Liver (tissue), 9 donors: ENCODE data around the gene ZXDC. TPM values are rescaled to one million over a fixed set of nuclear protein-coding genes. Genes with fewer than 3 reads are reported as not detected.

Experiments
- DNase-seq: peaks from one replicate; pipeline ENCODE4 v3.0.0-alpha.2; 2017; ENCODE audit warnings: low spot score
- H3K27ac ChIP-seq, 2 donors: one replicate each; pipeline ENCODE4 v1.7.0; 2013; ENCODE audit warnings: inconsistent platforms in 2 of 2, low read length in 2 of 2, control low read depth in 1 of 2, low read depth in 1 of 2, mild to moderate bottlenecking in 1 of 2
- H3K27me3 ChIP-seq, 4 donors: one replicate each; pipeline versions ENCODE4 v1.6.1 to v1.7.0; 2013; ENCODE audit warnings: low read length in 3 of 4, inconsistent platforms in 1 of 4, mild to moderate bottlenecking in 1 of 4, moderate library complexity in 1 of 4; ENCODE audit not compliant: control insufficient read depth in 4 of 4, insufficient read depth in 4 of 4
- H3K36me3 ChIP-seq, 4 donors: one replicate each; pipeline versions ENCODE4 v1.6.1 to v1.7.0; 2013; ENCODE audit warnings: low read length in 3 of 4, mild to moderate bottlenecking in 3 of 4, low read depth in 1 of 4, moderate library complexity in 1 of 4; ENCODE audit not compliant: control insufficient read depth in 4 of 4, insufficient read depth in 3 of 4
- H3K4me1 ChIP-seq, 4 donors: one replicate each; pipeline versions ENCODE4 v1.6.1 to v1.7.0; 2013; ENCODE audit warnings: low read length in 3 of 4, mild to moderate bottlenecking in 3 of 4, moderate library complexity in 1 of 4; ENCODE audit not compliant: control insufficient read depth in 4 of 4, insufficient read depth in 4 of 4
- H3K4me3 ChIP-seq, 3 donors: one replicate each; pipeline versions ENCODE4 v1.6.1 to v1.7.0; 2013; ENCODE audit warnings: low read length in 3 of 3, control low read depth in 1 of 3, low read depth in 1 of 3, mild to moderate bottlenecking in 1 of 3
- H3K9ac ChIP-seq, 2 donors: one replicate each; pipeline ENCODE4 v1.7.0; 2013; ENCODE audit warnings: low read length in 2 of 2, mild to moderate bottlenecking in 2 of 2, moderate library complexity in 2 of 2, control low read depth in 1 of 2, low read depth in 1 of 2
- H3K9me3 ChIP-seq, 4 donors: one replicate each; pipeline versions ENCODE4 v1.6.1 to v1.7.0; 2013; ENCODE audit warnings: low read length in 3 of 4; ENCODE audit not compliant: control insufficient read depth in 4 of 4
- ATF3 ChIP-seq: IDR thresholded peaks from 2 replicates; pipeline ENCODE4 v1.6.1; 2016; ENCODE audit warnings: antibody characterized with exemption
- CTCF ChIP-seq: fragments of 150-350 bp; IDR thresholded peaks from 2 replicates; pipeline ENCODE4 v1.5.1; 2017; ENCODE audit warnings: improper control_type of control experiment, low read depth, low read length; ENCODE audit not compliant: missing input control
- EGR1 ChIP-seq, 2 donors: IDR thresholded peaks; 2 replicates each; pipeline ENCODE4 v1.6.1; 2016 to 2018; ENCODE audit warnings: antibody characterized with exemption in 2 of 2, low read depth in 2 of 2
- FOXA1 ChIP-seq: IDR thresholded peaks from 2 replicates; pipeline ENCODE4 v1.6.1; 2016; ENCODE audit warnings: antibody characterized with exemption
- FOXA2 ChIP-seq: IDR thresholded peaks from 2 replicates; pipeline ENCODE4 v1.6.1; 2016; ENCODE audit warnings: antibody characterized with exemption
- GABPA ChIP-seq, 2 donors: IDR thresholded peaks in 1 of 2; conservative IDR thresholded peaks in 1 of 2; 2 replicates each; pipeline ENCODE4 v1.6.1; 2016; ENCODE audit warnings: antibody characterized with exemption in 2 of 2, mild to moderate bottlenecking in 1 of 2, moderate library complexity in 1 of 2
- HNF4A ChIP-seq, 2 donors: conservative IDR thresholded peaks; 2 replicates each; pipeline ENCODE4 v1.6.1; 2016; ENCODE audit warnings: antibody characterized with exemption in 2 of 2, mild to moderate bottlenecking in 2 of 2
- HNF4G ChIP-seq: IDR thresholded peaks from 2 replicates; pipeline ENCODE4 v1.6.1; 2016; ENCODE audit warnings: antibody characterized with exemption
- JUND ChIP-seq, 2 donors: IDR thresholded peaks; 2 replicates each; pipeline ENCODE4 v1.6.1; 2016; ENCODE audit warnings: antibody characterized with exemption in 2 of 2
- MAX ChIP-seq: IDR thresholded peaks from 2 replicates; pipeline ENCODE4 v1.6.1; 2016; ENCODE audit warnings: antibody characterized with exemption
- NR2F2 ChIP-seq: IDR thresholded peaks from 2 replicates; pipeline ENCODE4 v1.6.1; 2016; ENCODE audit warnings: antibody characterized with exemption
- RAD21 ChIP-seq, 2 donors: IDR thresholded peaks; 2 replicates each; pipeline ENCODE4 v1.6.1; 2016; ENCODE audit warnings: antibody characterized with exemption in 2 of 2, mild to moderate bottlenecking in 2 of 2
- REST ChIP-seq: IDR thresholded peaks from 2 replicates; pipeline ENCODE4 v1.6.1; 2016; ENCODE audit warnings: antibody characterized with exemption, mild to moderate bottlenecking
- RXRA ChIP-seq, 2 donors: IDR thresholded peaks; 2 replicates each; pipeline ENCODE4 v1.6.1; 2017 to 2018; ENCODE audit warnings: antibody characterized with exemption in 2 of 2, mild to moderate bottlenecking in 1 of 2
- TAF1 ChIP-seq: conservative IDR thresholded peaks from 2 replicates; pipeline ENCODE4 v1.6.1; 2016; ENCODE audit warnings: antibody characterized with exemption, mild to moderate bottlenecking
- ZBTB33 ChIP-seq: IDR thresholded peaks from 2 replicates; pipeline ENCODE4 v1.6.1; 2016; ENCODE audit warnings: antibody characterized with exemption
- WGBS: extraction: QIAGEN DNeasy Blood & Tissue Kit; methylation state at CpG from one replicate; pipeline ENCODE4 v1.1.7; 2013; 5-methylcytosine and 5-hydroxymethylcytosine counted together
- polyA plus RNA-seq, 2 donors: library from polyadenylated mRNA; stranded (reverse) in 1 of 2; unstranded in 1 of 2; fragments of 200-250 nt in 1 of 2; fragments of >200 nt in 1 of 2; fragmentation: Nextera tagmentation in 1 of 2; extraction: Ambion mirVana in 1 of 2; gene quantifications; one replicate each; pipeline versions ENCODE4 v1.2.1 to v1.2.3, GENCODE V29; 2013 to 2015
- total RNA-seq, 2 donors: library from RNA; depleted of rRNA; stranded (reverse); fragments of >200 nt; gene quantifications; one replicate each; pipeline ENCODE4 v1.2.3, GENCODE V29; 2014
- donor health status: healthy.
- donor health status: healthy.
- donor health status: healthy.
- donor health status: healthy.
- donor health status: healthy.

Gene ZXDC
- total and polyA plus RNA-seq, 4 donors, result 7.0 to 42.3 (median 13.9) TPM

- peaks cover 0 to 2% (median under 1%) of the 10 kb centered on the region in 4 donors for H3K27me3 ChIP-seq
- no peaks in the 10 kb centered on the region for H3K9me3 ChIP-seq
- no peak overlapping the region for H3K27ac ChIP-seq
- H3K4me1 ChIP-seq, result no peaks in the 10 kb centered on the region
- no peak overlapping the region for H3K4me3 ChIP-seq
- TF ChIP-seq CTCF (no peak), REST (no peak), EGR1 (IDR thresholded peaks at IDR 0.05; ENCODE audit: low read depth in 2 of 2) (no peak), JUND (IDR thresholded peaks at IDR 0.05) (no peak), FOXA1 (no peak), GABPA (IDR thresholded peaks at IDR 0.05 in 1 of 2, conservative IDR thresholded peaks at IDR 0.05 in 1 of 2) (no peak), RAD21 (IDR thresholded peaks at IDR 0.05) (no peak), NR2F2 (no peak), MAX (no peak), TAF1 (no peak), HNF4A (conservative IDR thresholded peaks at IDR 0.05) (no peak), ZBTB33 (no peak)
- 92% methylated on average over 20 of the region's 20 CpGs for WGBS
- H3K9ac ChIP-seq, result no peak overlapping the region
- H3K36me3 ChIP-seq, result no peaks in the 10 kb centered on the region
- DNase-seq, result no peak
Observed at GRCh38 chr3:126418661-126419131, 57.0 kb downstream of the ZXDC start.

GRCh38 chr3:126417981-126418530 lies 57.6 kb downstream of the ZXDC start:
- TF ChIP-seq RXRA (IDR thresholded peaks at IDR 0.05) (no peak), MAX (no peak), ATF3 (no peak), HNF4G (no peak), FOXA1 (no peak), NR2F2 (no peak), TAF1 (no peak), GABPA (IDR thresholded peaks at IDR 0.05 in 1 of 2, conservative IDR thresholded peaks at IDR 0.05 in 1 of 2) (no peak), EGR1 (IDR thresholded peaks at IDR 0.05; ENCODE audit: low read depth in 2 of 2) (no peak), FOXA2 (no peak), HNF4A (conservative IDR thresholded peaks at IDR 0.05) (no peak)
- Histone ChIP-seq H3K9me3 (no peaks in the 10 kb centered on the region), H3K27me3 (peaks cover 0 to 2% (median under 1%) of the 10 kb centered on the region in 4 donors), H3K9ac (no peak overlapping the region), H3K27ac (no peak overlapping the region), H3K4me3 (no peak overlapping the region), H3K4me1 (no peaks in the 10 kb centered on the region), H3K36me3 (no peaks in the 10 kb centered on the region)
- WGBS, result 86% methylated on average over 11 of the region's 11 CpGs
- DNase-seq, result no peak
